GM12864 (cell line): ENCODE data around the gene C11orf58.

ENCODE experiments used
- DNase-seq: peaks from one replicate; pipeline ENCODE4 v3.0.0-alpha.2; 2011; ENCODE audit warnings: low read depth
- H3K4me3 ChIP-seq: 2 replicates; pipeline ENCODE4 v1.5.1; 2011; ENCODE audit warnings: mild to moderate bottlenecking, low read depth, low read length, control low read depth
- CTCF ChIP-seq: IDR thresholded peaks from 2 replicates; pipeline ENCODE4 v1.5.1; 2011; ENCODE audit warnings: low read depth, mild to moderate bottlenecking, moderate library complexity, low read length, control low read depth, inconsistent platforms; ENCODE audit errors: missing control alignments

C11orf58 gene

GRCh38 chr11:16749092-16749491, 10.6 kb downstream of the C11orf58 start:
- no peak for TF ChIP-seq CTCF
- no peak for DNase-seq
- H3K4me3 ChIP-seq: no peak overlapping the region

- TF ChIP-seq CTCF: no peak
- no peak overlapping the region for H3K4me3 ChIP-seq
- DNase-seq: no peak
These were observed 11.2 kb downstream of the C11orf58 start for GRCh38 chr11:16749666-16750065.

DNA sequence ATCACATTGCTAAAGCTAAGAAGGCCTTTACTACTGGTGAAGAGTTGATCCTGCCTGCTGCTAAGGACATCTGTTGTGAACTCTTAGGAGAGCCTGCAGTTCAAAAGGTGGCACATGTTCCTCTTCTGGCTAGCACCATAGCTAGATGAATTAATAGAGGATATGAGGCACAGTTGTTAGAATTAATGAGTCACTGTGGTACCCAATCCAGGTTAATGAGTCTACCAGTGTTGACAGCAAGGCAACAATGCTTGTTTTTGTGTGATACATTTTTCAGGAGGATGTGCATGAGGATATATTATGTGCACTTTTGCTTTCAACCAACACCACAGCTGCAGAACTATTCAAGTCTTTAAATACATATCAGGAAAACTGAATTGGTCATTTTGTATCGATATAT, 12.0 kb downstream of the C11orf58 start:
- H3K4me3 ChIP-seq: no peak overlapping the region
- no peak for TF ChIP-seq CTCF
- DNase-seq: no peak

DNA sequence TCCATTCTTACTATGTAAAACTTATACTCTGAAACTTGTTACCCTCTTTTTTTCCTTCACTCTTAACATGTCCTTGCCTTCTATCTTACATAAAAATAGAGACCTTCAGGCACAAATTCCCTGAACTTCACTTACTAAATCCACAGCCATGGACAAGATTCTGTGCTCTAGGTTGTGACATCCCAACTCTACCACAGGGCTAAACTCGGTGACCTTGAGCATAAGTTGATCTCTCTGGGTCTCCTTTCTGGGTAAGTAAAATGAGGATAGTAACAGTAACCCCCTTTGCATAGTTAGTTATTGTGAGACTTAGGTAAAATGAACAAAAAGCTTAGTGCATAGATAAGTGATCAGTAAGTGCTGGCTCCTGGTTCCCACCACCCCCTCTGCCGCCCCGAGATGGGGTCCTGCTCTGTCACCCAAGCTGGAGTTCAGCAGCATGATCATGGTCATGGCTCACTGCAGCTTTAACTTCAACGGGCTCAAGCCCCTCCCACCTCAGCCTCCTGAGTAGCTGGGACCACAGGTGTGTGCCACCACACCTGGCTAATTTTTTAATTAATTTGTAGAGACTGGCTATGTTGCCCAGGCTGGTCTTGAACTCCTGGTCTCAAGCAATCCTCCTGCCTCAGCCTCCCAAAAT, 20.1 kb downstream of the C11orf58 start:
- H3K4me3 ChIP-seq: no peak overlapping the region
- no peak for DNase-seq
- no peak for TF ChIP-seq CTCF

DNA sequence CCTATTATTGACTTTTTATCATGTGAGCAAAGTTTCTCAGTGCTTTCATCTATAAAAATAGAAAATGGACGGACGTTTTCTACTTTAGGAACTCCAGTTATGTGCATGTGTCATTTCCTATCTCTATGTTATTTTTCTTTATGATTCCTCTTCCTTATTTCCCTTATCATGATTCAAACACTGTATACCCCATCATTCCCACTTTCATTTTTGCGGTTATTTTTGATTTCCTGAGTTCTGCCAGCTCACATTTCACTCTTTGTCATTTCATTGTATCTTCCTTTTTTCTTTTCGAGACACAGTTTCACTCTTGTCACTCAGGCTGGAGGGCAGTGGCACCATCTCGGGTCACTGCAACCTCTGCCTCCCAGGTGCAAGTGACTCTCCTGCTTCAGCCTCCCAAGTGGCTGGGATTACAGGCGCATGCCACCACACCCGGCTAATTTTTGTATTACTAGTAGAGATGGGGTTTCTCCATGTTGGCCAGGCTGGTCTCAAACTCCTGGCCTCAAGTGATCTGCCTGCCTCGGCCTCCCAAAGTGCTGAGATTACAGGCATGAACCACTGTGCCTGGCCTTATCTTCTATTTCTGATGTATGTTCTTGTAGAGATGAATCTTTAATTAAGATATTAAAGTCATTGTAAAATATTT, 21.5 kb downstream of the C11orf58 start:
- no peak overlapping the region for H3K4me3 ChIP-seq
- no peak for TF ChIP-seq CTCF
- no peak for DNase-seq

DNA sequence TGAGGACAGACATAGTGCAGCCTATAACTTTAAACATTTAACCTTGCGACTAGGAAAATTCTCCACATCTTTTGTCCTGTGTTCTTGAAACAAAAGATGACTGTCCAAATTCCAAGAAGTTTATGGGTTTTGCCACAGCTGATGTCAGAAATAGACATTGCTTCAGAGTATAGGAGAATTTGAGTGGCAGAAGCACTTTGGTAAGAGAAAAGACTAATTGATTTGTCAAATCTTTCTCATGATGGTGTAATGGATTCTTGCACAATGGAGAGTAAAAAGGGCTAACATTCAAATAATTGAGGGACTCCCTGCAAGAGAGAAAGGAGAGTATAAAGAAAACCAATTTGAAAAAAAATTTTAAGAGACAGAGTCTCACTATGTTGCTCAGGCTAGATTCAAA, 25.3 kb downstream of the C11orf58 start:
- TF ChIP-seq CTCF: no peak
- DNase-seq: no peak
- H3K4me3 ChIP-seq: no peak overlapping the region

GRCh38 chr11:16764888-16765287, 26.4 kb downstream of the C11orf58 start:
- no peak overlapping the region for H3K4me3 ChIP-seq
- TF ChIP-seq CTCF: no peak
- no peak for DNase-seq
